ENCODE measurements around the gene DAPP1. TPM values are rescaled to one million over a fixed set of nuclear protein-coding genes. Genes with fewer than 3 reads are reported as not detected.

Gene DAPP1
- total and polyA plus RNA-seq, 2 donors (not counting 1 experiment from before 2014, with no cell fraction given): not detected

GRCh38 chr4:99878604-99879003, 62.0 kb downstream of the DAPP1 start:
- no peaks in the 10 kb centered on the region for H3K9me3 ChIP-seq (ENCODE audit: control insufficient read depth, insufficient read depth, low read depth, low read length)
- no peak overlapping the region for H2AFZ ChIP-seq (ENCODE audit: low read length)
- no peaks in the 10 kb centered on the region for H3K27me3 ChIP-seq (ENCODE audit: control insufficient read depth, insufficient read depth, low read length)
- no peak for DNase-seq (ENCODE audit: low read depth in 2 of 2)
- no peak overlapping the region for H3K4me2 ChIP-seq (ENCODE audit: extremely low read depth, insufficient read depth, low read length)
- H3K27ac ChIP-seq (ENCODE audit: insufficient read depth, low read length): no peak overlapping the region
- H3K9ac ChIP-seq (ENCODE audit: insufficient read depth, low read length): no peak overlapping the region
- no peaks in the 10 kb centered on the region for H3K4me1 ChIP-seq (ENCODE audit: control insufficient read depth, extremely low read depth, insufficient read depth, low read length)
- TF ChIP-seq, protein P1, sequence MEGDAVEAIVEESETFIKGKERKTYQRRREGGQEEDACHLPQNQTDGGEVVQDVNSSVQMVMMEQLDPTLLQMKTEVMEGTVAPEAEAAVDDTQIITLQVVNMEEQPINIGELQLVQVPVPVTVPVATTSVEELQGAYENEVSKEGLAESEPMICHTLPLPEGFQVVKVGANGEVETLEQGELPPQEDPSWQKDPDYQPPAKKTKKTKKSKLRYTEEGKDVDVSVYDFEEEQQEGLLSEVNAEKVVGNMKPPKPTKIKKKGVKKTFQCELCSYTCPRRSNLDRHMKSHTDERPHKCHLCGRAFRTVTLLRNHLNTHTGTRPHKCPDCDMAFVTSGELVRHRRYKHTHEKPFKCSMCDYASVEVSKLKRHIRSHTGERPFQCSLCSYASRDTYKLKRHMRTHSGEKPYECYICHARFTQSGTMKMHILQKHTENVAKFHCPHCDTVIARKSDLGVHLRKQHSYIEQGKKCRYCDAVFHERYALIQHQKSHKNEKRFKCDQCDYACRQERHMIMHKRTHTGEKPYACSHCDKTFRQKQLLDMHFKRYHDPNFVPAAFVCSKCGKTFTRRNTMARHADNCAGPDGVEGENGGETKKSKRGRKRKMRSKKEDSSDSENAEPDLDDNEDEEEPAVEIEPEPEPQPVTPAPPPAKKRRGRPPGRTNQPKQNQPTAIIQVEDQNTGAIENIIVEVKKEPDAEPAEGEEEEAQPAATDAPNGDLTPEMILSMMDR (conservative IDR thresholded peaks at IDR 0.05 in 1 of 2, IDR thresholded peaks at IDR 0.05 in 1 of 2; ENCODE audit: low read depth in 1 of 2, low read length in 2 of 2): no peak
- no peak for TF ChIP-seq EZH2 (IDR thresholded peaks at IDR 0.05; ENCODE audit: low read length, missing control alignments)
- no peaks in the 10 kb centered on the region for H4K20me1 ChIP-seq (ENCODE audit: control insufficient read depth, extremely low read depth, insufficient read depth, low read length)
- H3K79me2 ChIP-seq (ENCODE audit: control insufficient read depth, insufficient read depth, low read length): no peaks in the 10 kb centered on the region
- no peak overlapping the region for H3K4me3 ChIP-seq (replicated peaks in 1 of 4; ENCODE audit: control extremely low read depth in 1 of 4, insufficient read depth in 1 of 4, low read depth in 3 of 4, low read length in 4 of 4)
- peaks cover 7% of the 10 kb centered on the region for H3K36me3 ChIP-seq (ENCODE audit: control insufficient read depth, insufficient read depth, low read length)

DNA sequence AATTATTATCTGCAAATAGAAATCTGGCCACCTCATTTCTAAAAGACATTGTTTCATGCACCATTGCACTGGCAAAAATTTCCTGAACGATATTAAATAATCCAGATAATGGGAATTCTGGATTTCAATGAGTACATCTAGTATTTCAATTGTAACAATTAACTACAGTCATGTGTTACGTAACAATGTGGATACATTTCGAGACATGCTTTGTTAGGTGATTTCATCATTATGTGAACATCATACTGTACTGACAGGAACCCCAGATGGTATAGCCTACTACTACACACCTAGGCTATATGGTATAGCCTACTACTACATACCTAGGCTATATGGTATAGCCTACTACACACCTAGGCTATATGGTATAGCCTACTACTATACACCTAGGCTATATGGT, 62.8 kb downstream of the DAPP1 start:
- Histone ChIP-seq H3K4me2 (ENCODE audit: extremely low read depth, insufficient read depth, low read length) (no peak overlapping the region), H2AFZ (ENCODE audit: low read length) (no peak overlapping the region), H3K4me3 (replicated peaks in 1 of 4; ENCODE audit: control extremely low read depth in 1 of 4, insufficient read depth in 1 of 4, low read depth in 3 of 4, low read length in 4 of 4) (no peak overlapping the region), H3K36me3 (ENCODE audit: control insufficient read depth, insufficient read depth, low read length) (peaks cover 7% of the 10 kb centered on the region), H3K9ac (ENCODE audit: insufficient read depth, low read length) (no peak overlapping the region), H3K79me2 (ENCODE audit: control insufficient read depth, insufficient read depth, low read length) (no peaks in the 10 kb centered on the region), H3K27ac (ENCODE audit: insufficient read depth, low read length) (no peak overlapping the region), H3K4me1 (ENCODE audit: control insufficient read depth, extremely low read depth, insufficient read depth, low read length) (no peaks in the 10 kb centered on the region), H4K20me1 (ENCODE audit: control insufficient read depth, extremely low read depth, insufficient read depth, low read length) (no peaks in the 10 kb centered on the region), H3K9me3 (ENCODE audit: control insufficient read depth, insufficient read depth, low read depth, low read length) (no peaks in the 10 kb centered on the region), H3K27me3 (ENCODE audit: control insufficient read depth, insufficient read depth, low read length) (no peaks in the 10 kb centered on the region)
- TF ChIP-seq, protein P1 (conservative IDR thresholded peaks at IDR 0.05 in 1 of 2, IDR thresholded peaks at IDR 0.05 in 1 of 2; ENCODE audit: low read depth in 1 of 2, low read length in 2 of 2): no peak
- TF ChIP-seq EZH2 (IDR thresholded peaks at IDR 0.05; ENCODE audit: low read length, missing control alignments): no peak
- DNase-seq (ENCODE audit: low read depth in 2 of 2): no peak

GRCh38 chr4:99885063-99885664, 68.5 kb downstream of the DAPP1 start:
- H3K4me2 ChIP-seq (ENCODE audit: extremely low read depth, insufficient read depth, low read length): no peak overlapping the region
- no peak overlapping the region for H3K27ac ChIP-seq (ENCODE audit: insufficient read depth, low read length)
- no peak overlapping the region for H3K4me3 ChIP-seq (replicated peaks in 1 of 4; ENCODE audit: control extremely low read depth in 1 of 4, insufficient read depth in 1 of 4, low read depth in 3 of 4, low read length in 4 of 4)
- peaks cover 13% of the 10 kb centered on the region for H3K79me2 ChIP-seq (ENCODE audit: control insufficient read depth, insufficient read depth, low read length)
- H2AFZ ChIP-seq (ENCODE audit: low read length): no peak overlapping the region
- peak; percentile 34 to 59 for DNase-seq (ENCODE audit: low read depth in 2 of 2)
- no peak overlapping the region for H3K9ac ChIP-seq (ENCODE audit: insufficient read depth, low read length)
- no peaks in the 10 kb centered on the region for H3K9me3 ChIP-seq (ENCODE audit: control insufficient read depth, insufficient read depth, low read depth, low read length)
- H3K4me1 ChIP-seq (ENCODE audit: control insufficient read depth, extremely low read depth, insufficient read depth, low read length): no peaks in the 10 kb centered on the region
- peaks cover 3% of the 10 kb centered on the region for H3K36me3 ChIP-seq (ENCODE audit: control insufficient read depth, insufficient read depth, low read length)
- TF ChIP-seq, protein P1 (conservative IDR thresholded peaks at IDR 0.05 in 1 of 2, IDR thresholded peaks at IDR 0.05 in 1 of 2; ENCODE audit: low read depth in 1 of 2, low read length in 2 of 2): peak; percentile 41 to 42
- no peak for TF ChIP-seq EZH2 (IDR thresholded peaks at IDR 0.05; ENCODE audit: low read length, missing control alignments)
- no peaks in the 10 kb centered on the region for H4K20me1 ChIP-seq (ENCODE audit: control insufficient read depth, extremely low read depth, insufficient read depth, low read length)
- H3K27me3 ChIP-seq (ENCODE audit: control insufficient read depth, insufficient read depth, low read length): no peaks in the 10 kb centered on the region

All from fibroblast of lung (primary cell).